SK-N-SH treated with all-trans-retinoic acid at 6 μM for 48 hours (cell line): Measurements from ENCODE around the gene CHEK2.

ENCODE experiments used
- ATAC-seq: fragments of 200-7000 bp; cut with Tn5 transposase; 3 replicates; pipeline ENCODE4 v1.9.1; 2020; ENCODE audit warnings: mild to moderate bottlenecking, moderate library complexity
- ARNTL ChIP-seq: fragments of 450-650 bp; formaldehyde crosslinking; IDR thresholded peaks from 2 replicates; pipeline ENCODE4 v1.5.0; 2020; ENCODE audit warnings: low read depth, mild to moderate bottlenecking, moderate library complexity, borderline replicate concordance
- BACH2 ChIP-seq: fragments of 250-450 bp; sonication (Bioruptor Pico); IDR thresholded peaks from 2 replicates; pipeline ENCODE4 v1.9.0; 2021; ENCODE audit warnings: mild to moderate bottlenecking, borderline replicate concordance
- CSDC2 ChIP-seq: fragments of 250-450 bp; sonication (Bioruptor Pico); IDR thresholded peaks from 2 replicates; pipeline ENCODE4 v1.5.0; 2020; ENCODE audit warnings: mild to moderate bottlenecking, moderate library complexity
- GLIS3 ChIP-seq: fragments of 250-450 bp; sonication (Bioruptor Pico); IDR thresholded peaks from 2 replicates; pipeline ENCODE4 v1.5.0; 2020; ENCODE audit warnings: mild to moderate bottlenecking, moderate library complexity
- ISL1 ChIP-seq: fragments of 250-450 bp; sonication (Bioruptor Pico); IDR thresholded peaks from 2 replicates; pipeline ENCODE4 v2.1.2; 2022; ENCODE audit warnings: mild to moderate bottlenecking, moderate library complexity
- PPARA ChIP-seq: fragments of 250-450 bp; sonication (Bioruptor Pico); IDR thresholded peaks from 2 replicates; pipeline ENCODE4 v1.5.0; 2020; ENCODE audit warnings: mild to moderate bottlenecking, borderline replicate concordance
- RARB ChIP-seq: fragments of 250-450 bp; sonication (Bioruptor Pico); IDR thresholded peaks from 2 replicates; pipeline ENCODE4 v1.8.0; 2021; ENCODE audit warnings: mild to moderate bottlenecking, moderate library complexity
- SNAI2 ChIP-seq: fragments of 250-450 bp; sonication (Bioruptor Pico); IDR thresholded peaks from 2 replicates; pipeline ENCODE4 v1.5.0; 2020; ENCODE audit warnings: mild to moderate bottlenecking, moderate library complexity
- TCF4 ChIP-seq: fragments of 250-450 bp; sonication (Bioruptor Pico); IDR thresholded peaks from 2 replicates; pipeline ENCODE4 v1.8.0; 2021; ENCODE audit warnings: mild to moderate bottlenecking, moderate library complexity, borderline replicate concordance
- TOX ChIP-seq: fragments of 250-450 bp; sonication (Bioruptor Pico); IDR thresholded peaks from 2 replicates; pipeline ENCODE4 v1.8.0; 2021; ENCODE audit warnings: mild to moderate bottlenecking, moderate library complexity, borderline replicate concordance
- ZC3H10 ChIP-seq: fragments of 250-450 bp; sonication (Bioruptor Pico); IDR thresholded peaks from 2 replicates; pipeline ENCODE4 v1.5.1; 2021; ENCODE audit warnings: mild to moderate bottlenecking, moderate library complexity
- ZFP3 ChIP-seq: fragments of 250-450 bp; sonication (Bioruptor Pico); IDR thresholded peaks from 2 replicates; pipeline ENCODE4 v1.5.0; 2020; ENCODE audit warnings: mild to moderate bottlenecking, moderate library complexity
- ZFP30 ChIP-seq: fragments of 450-650 bp; formaldehyde crosslinking; IDR thresholded peaks from 2 replicates; pipeline ENCODE4 v1.5.0; 2022; ENCODE audit warnings: mild to moderate bottlenecking, moderate library complexity
- ZNF565 ChIP-seq: fragments of 450-650 bp; formaldehyde crosslinking; conservative IDR thresholded peaks from 2 replicates; pipeline ENCODE4 v1.5.0; 2020; ENCODE audit warnings: low read depth, mild to moderate bottlenecking, moderate library complexity
- ZNF70 ChIP-seq: fragments of 450-650 bp; formaldehyde crosslinking; IDR thresholded peaks from 2 replicates; pipeline ENCODE4 v1.5.0; 2020; ENCODE audit warnings: mild to moderate bottlenecking, moderate library complexity
- TF ChIP-seq, protein P1 (sequence below): fragments of 250-450 bp; sonication (Bioruptor Pico); IDR thresholded peaks from 2 replicates; pipeline ENCODE4 v1.5.0; 2020; ENCODE audit warnings: mild to moderate bottlenecking, moderate library complexity
- TF ChIP-seq, protein P2 (sequence below): fragments of 250-450 bp; sonication (Bioruptor Pico); IDR thresholded peaks from 2 replicates; pipeline ENCODE4 v1.8.0; 2020; ENCODE audit warnings: mild to moderate bottlenecking, moderate library complexity, borderline replicate concordance
- TF ChIP-seq, protein P3 (sequence below): fragments of 250-450 bp; sonication (Bioruptor Pico); IDR thresholded peaks from 2 replicates; pipeline ENCODE4 v1.5.1; 2021; ENCODE audit warnings: mild to moderate bottlenecking, moderate library complexity
- TF ChIP-seq, protein P4 (sequence below): fragments of 250-450 bp; sonication (Bioruptor Pico); IDR thresholded peaks from 2 replicates; pipeline ENCODE4 v1.8.0; 2021; ENCODE audit warnings: low read depth, mild to moderate bottlenecking, moderate library complexity, borderline replicate concordance

The CHEK2 gene

DNA sequence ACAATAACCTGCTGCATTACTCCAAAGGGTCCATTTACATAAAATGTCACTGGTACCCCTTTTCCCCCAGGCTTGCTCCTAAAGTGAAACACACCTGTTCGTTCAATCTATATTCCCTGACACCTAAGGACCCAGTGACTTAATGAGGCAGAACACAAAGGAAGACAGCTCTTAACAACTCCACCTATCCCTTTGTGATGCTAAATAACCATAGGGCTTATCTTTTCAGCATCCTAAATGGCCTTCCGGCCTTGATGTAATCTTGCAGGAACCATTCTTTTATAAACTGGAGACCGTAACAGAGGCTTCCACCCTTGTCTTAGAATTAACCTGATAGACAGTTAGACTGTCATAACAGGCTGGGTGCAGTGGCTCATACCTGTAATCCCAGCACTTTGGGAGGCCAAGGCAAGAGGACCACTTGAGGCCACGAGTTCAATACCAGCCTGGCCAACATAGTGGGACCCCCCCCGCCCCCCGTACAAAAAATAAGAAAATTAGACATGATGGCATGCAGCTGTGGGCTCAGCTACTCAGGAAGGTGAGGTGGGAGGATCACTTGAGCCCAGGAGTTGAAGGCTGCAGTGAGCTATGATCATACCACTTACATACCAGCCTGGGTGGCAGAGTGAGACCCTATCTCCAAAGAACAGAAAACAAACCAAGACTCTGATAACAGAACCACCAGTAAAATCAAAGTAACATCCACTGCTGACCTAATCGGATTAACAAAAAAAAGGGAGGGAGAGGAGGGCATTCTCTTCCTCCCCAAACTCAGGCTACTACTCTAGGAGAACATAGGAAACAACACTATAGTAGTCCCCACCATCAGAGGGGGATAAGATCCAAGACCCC lies 5.1 kb downstream of the CHEK2 start:
- no peak for ATAC-seq
- TF ChIP-seq SNAI2 (no peak), ZC3H10 (CRISPR knock-in tag) (no peak), ARNTL (CRISPR knock-in tag) (no peak), ZFP3 (CRISPR knock-in tag) (no peak), ZNF70 (CRISPR knock-in tag) (no peak), RARB (no peak), ZFP30 (no peak), ISL1 (no peak), GLIS3 (no peak)
- TF ChIP-seq, protein P1, sequence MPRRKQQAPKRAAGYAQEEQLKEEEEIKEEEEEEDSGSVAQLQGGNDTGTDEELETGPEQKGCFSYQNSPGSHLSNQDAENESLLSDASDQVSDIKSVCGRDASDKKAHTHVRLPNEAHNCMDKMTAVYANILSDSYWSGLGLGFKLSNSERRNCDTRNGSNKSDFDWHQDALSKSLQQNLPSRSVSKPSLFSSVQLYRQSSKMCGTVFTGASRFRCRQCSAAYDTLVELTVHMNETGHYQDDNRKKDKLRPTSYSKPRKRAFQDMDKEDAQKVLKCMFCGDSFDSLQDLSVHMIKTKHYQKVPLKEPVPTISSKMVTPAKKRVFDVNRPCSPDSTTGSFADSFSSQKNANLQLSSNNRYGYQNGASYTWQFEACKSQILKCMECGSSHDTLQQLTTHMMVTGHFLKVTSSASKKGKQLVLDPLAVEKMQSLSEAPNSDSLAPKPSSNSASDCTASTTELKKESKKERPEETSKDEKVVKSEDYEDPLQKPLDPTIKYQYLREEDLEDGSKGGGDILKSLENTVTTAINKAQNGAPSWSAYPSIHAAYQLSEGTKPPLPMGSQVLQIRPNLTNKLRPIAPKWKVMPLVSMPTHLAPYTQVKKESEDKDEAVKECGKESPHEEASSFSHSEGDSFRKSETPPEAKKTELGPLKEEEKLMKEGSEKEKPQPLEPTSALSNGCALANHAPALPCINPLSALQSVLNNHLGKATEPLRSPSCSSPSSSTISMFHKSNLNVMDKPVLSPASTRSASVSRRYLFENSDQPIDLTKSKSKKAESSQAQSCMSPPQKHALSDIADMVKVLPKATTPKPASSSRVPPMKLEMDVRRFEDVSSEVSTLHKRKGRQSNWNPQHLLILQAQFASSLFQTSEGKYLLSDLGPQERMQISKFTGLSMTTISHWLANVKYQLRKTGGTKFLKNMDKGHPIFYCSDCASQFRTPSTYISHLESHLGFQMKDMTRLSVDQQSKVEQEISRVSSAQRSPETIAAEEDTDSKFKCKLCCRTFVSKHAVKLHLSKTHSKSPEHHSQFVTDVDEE (CRISPR knock-in tag): no peak

DNA sequence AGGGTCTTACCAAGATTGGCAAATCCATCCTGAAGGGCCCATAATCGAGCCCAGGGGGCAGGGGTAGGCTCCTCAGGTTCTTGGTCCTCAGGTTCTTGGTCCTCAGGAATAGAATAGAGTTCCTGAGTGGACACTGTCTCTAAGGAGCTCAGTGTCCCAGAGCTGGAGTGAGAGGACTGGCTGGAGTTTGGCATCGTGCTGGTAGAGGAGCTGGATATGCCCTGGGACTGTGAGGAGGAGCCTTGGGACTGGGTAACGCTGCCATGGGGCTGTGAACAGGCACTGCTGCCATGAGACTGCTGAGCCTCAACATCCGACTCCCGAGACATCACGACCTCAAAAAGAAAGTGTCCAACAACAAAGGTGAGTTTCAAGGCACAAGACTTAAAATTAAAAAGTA lies 7.2 kb downstream of the CHEK2 start:
- TF ChIP-seq TOX (CRISPR knock-in tag) (no peak), CSDC2 (CRISPR knock-in tag) (no peak)
- TF ChIP-seq, protein P2, sequence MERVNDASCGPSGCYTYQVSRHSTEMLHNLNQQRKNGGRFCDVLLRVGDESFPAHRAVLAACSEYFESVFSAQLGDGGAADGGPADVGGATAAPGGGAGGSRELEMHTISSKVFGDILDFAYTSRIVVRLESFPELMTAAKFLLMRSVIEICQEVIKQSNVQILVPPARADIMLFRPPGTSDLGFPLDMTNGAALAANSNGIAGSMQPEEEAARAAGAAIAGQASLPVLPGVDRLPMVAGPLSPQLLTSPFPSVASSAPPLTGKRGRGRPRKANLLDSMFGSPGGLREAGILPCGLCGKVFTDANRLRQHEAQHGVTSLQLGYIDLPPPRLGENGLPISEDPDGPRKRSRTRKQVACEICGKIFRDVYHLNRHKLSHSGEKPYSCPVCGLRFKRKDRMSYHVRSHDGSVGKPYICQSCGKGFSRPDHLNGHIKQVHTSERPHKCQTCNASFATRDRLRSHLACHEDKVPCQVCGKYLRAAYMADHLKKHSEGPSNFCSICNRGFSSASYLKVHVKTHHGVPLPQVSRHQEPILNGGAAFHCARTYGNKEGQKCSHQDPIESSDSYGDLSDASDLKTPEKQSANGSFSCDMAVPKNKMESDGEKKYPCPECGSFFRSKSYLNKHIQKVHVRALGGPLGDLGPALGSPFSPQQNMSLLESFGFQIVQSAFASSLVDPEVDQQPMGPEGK (CRISPR knock-in tag): no peak
- no peak for ATAC-seq

DNA sequence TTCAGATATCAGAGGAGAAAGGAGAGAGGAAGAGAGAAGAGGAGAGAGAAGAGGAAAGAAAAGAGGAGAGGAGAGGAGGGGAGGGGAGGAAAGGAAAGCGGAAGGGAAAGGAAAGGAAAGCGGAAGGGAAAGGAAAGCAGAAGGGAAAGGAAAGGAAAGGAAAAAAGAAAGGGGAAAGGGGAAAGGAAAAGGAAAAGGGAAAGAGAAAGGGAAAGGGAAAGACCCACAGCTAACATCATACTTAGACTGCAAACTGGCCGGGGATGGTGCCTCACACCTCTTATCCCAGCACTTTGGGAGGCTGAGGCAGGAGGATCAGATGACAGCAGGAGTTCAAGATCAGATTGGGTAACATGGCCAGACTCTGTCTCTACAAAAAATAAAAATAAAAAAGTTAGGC lies 11.4 kb downstream of the CHEK2 start:
- no peak for ATAC-seq
- TF ChIP-seq, protein P2 (CRISPR knock-in tag): no peak
- TF ChIP-seq, protein P3, sequence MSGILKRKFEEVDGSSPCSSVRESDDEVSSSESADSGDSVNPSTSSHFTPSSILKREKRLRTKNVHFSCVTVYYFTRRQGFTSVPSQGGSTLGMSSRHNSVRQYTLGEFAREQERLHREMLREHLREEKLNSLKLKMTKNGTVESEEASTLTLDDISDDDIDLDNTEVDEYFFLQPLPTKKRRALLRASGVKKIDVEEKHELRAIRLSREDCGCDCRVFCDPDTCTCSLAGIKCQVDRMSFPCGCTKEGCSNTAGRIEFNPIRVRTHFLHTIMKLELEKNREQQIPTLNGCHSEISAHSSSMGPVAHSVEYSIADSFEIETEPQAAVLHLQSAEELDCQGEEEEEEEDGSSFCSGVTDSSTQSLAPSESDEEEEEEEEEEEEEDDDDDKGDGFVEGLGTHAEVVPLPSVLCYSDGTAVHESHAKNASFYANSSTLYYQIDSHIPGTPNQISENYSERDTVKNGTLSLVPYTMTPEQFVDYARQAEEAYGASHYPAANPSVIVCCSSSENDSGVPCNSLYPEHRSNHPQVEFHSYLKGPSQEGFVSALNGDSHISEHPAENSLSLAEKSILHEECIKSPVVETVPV (CRISPR knock-in tag): no peak
- TF ChIP-seq ZFP30 (no peak), ZFP3 (CRISPR knock-in tag) (no peak), SNAI2 (no peak), CSDC2 (CRISPR knock-in tag) (no peak)
- TF ChIP-seq, all 23 proteins: peak for 0

DNA sequence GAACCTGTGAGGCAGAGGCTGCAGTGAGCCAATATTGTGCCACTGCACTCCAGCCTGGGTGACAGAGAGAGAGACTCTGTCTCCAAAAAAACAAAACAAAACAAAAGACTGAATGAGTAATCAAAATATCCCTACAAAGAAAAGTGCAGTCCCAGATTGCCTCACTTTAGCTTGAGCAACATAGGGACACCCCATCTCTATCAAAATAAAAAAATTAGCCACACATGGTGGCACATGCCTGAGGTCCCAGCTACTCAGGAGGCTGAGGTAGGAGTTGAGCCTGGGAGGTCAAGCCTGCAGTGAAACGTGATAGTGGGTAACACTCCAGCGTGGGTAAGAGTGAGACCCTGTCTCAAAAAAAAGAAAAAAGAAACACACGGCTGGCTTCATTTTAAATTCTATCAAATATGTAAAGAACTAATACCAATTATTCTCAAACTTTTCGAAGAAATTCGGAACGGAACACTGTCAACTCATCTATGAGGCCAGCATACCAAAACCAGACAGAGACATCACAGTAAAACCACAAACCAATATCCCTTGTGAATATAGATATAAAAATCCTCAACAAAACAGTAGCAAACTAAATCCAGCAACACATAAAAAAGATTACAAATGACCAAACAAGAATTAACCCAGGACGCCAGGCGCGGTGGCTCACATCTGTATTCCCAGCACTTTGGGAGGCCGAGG lies 12.9 kb downstream of the CHEK2 start:
- TF ChIP-seq, protein P1 (CRISPR knock-in tag): no peak
- no peak for TF ChIP-seq ZFP30
- no peak for TF ChIP-seq ZNF565 (CRISPR knock-in tag)
- TF ChIP-seq ZC3H10 (CRISPR knock-in tag): no peak
- no peak for TF ChIP-seq PPARA (CRISPR knock-in tag)
- no peak for TF ChIP-seq GLIS3
- TF ChIP-seq, protein P4, sequence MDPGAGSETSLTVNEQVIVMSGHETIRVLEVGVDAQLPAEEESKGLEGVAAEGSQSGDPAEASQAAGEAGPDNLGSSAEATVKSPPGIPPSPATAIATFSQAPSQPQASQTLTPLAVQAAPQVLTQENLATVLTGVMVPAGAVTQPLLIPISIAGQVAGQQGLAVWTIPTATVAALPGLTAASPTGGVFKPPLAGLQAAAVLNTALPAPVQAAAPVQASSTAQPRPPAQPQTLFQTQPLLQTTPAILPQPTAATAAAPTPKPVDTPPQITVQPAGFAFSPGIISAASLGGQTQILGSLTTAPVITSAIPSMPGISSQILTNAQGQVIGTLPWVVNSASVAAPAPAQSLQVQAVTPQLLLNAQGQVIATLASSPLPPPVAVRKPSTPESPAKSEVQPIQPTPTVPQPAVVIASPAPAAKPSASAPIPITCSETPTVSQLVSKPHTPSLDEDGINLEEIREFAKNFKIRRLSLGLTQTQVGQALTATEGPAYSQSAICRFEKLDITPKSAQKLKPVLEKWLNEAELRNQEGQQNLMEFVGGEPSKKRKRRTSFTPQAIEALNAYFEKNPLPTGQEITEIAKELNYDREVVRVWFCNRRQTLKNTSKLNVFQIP: no peak
- TF ChIP-seq TCF4: no peak
- no peak for TF ChIP-seq ZFP3 (CRISPR knock-in tag)
- TF ChIP-seq SNAI2: no peak
- TF ChIP-seq BACH2 (CRISPR knock-in tag): no peak
- TF ChIP-seq TOX (CRISPR knock-in tag): no peak
- ATAC-seq: no peak
